Dedifferentiated amniotic fluid mesenchymal stem cell (primary cell): ENCODE data around the gene ID3.
A peak's percentile ranks its signal among the peaks of the same experiment; 100 is the strongest.
"Not testable (repeated sequence)": the region's sequence is repeated elsewhere in the genome, so short reads cannot be mapped to it uniquely, and the experiment has no call there.

Experiments used
- DNase-seq: peaks from one replicate; pipeline ENCODE4 v3.0.0-alpha.2; 2016; ENCODE audit errors: extremely low spot score

The ID3 gene

GRCh38 chr1:23553231-23554126 is 5.8 kb downstream of the ID3 start:
- no peak for DNase-seq

GRCh38 chr1:23551849-23552248 is 7.5 kb downstream of the ID3 start:
- no peak for DNase-seq

- no peak for DNase-seq
These were observed 10.6 kb downstream of the ID3 start for GRCh38 chr1:23548704-23549143.

GRCh38 chr1:23546897-23547584 is 12.3 kb downstream of the ID3 start:
- no peak for DNase-seq

- no peak for DNase-seq
These were observed 13.4 kb downstream of the ID3 start for GRCh38 chr1:23545851-23546250.

GRCh38 chr1:23544444-23545389 is 14.6 kb downstream of the ID3 start:
- peak; percentile 77 for DNase-seq

GRCh38 chr1:23543707-23544443 is 15.4 kb downstream of the ID3 start:
- DNase-seq = no peak

- not testable (repeated sequence) for DNase-seq
These were observed 16.4 kb downstream of the ID3 start for GRCh38 chr1:23542940-23543339.

GRCh38 chr1:23539698-23540266 is 19.5 kb downstream of the ID3 start:
- DNase-seq = peak; percentile 88

GRCh38 chr1:23537296-23537973 is 21.9 kb downstream of the ID3 start:
- DNase-seq = peak; percentile 46

GRCh38 chr1:23533246-23534023 is 25.9 kb downstream of the ID3 start:
- no peak for DNase-seq

GRCh38 chr1:23531562-23532094 is 27.7 kb downstream of the ID3 start:
- DNase-seq = no peak

GRCh38 chr1:23530747-23531561 is 28.3 kb downstream of the ID3 start, which contains the start of gene E2F2:
Gene E2F2, minus strand, starts transcription at chr1:23531233. Its CDS starts 440 bp downstream, at chr1:23530793.
- DNase-seq = peak; percentile 60

- DNase-seq = no peak
These were observed 29.1 kb downstream of the ID3 start for GRCh38 chr1:23530087-23530746.

GRCh38 chr1:23529146-23530086 is 29.9 kb downstream of the ID3 start:
- DNase-seq = no peak

- peak; percentile 75 for DNase-seq
These were observed 30.9 kb downstream of the ID3 start for GRCh38 chr1:23528250-23528978.
